Thoracic aorta (tissue), 2 donors: Measurements from ENCODE around the gene DEAF1. TPM values are rescaled to one million over a fixed set of nuclear protein-coding genes. Genes with fewer than 3 reads are reported as not detected.

ENCODE experiments used
- ATAC-seq: fragments of 150-250 bp; one replicate; pipeline ENCODE4 v1.8.0; 2017; ENCODE audit warnings: low read depth; ENCODE audit not compliant: insufficient number of reproducible peaks, low FRiP score
- DNase-seq: peaks from one replicate; pipeline ENCODE4 v3.0.0-alpha.2; 2020; ENCODE audit warnings: low spot score
- H3K27ac ChIP-seq, 2 donors: fragments of 200-600 bp; sonication (generic); 1 replicate in 1 of 2; 2 replicates in 1 of 2; pipeline ENCODE4 v1.5.1; 2016; ENCODE audit warnings: mild to moderate bottlenecking in 2 of 2, moderate library complexity in 2 of 2
- H3K27me3 ChIP-seq: fragments of 200-600 bp; sonication (generic); replicated peaks from 2 replicates; pipeline ENCODE4 v1.6.0; 2016; ENCODE audit warnings: mild to moderate bottlenecking; ENCODE audit not compliant: insufficient read depth
- H3K36me3 ChIP-seq: fragments of 200-600 bp; sonication (generic); one replicate; pipeline ENCODE4 v1.5.1; 2016
- H3K4me1 ChIP-seq, 2 donors: fragments of 200-600 bp; sonication (generic); 1 replicate in 1 of 2; 2 replicates in 1 of 2; pipeline versions ENCODE4 v1.5.1 to v1.6.0; 2016; ENCODE audit warnings: low read depth in 2 of 2, mild to moderate bottlenecking in 1 of 2; ENCODE audit not compliant: control insufficient read depth in 1 of 2
- H3K4me3 ChIP-seq: fragments of 200-600 bp; sonication (generic); 2 replicates; pipeline ENCODE4 v1.5.1; 2016; ENCODE audit warnings: mild to moderate bottlenecking
- H3K9me3 ChIP-seq: fragments of 200-600 bp; sonication (generic); 2 replicates; pipeline ENCODE4 v1.5.1; 2016
- total RNA-seq, 2 donors: library from RNA; depleted of rRNA; stranded (reverse); fragments of >200 nt; gene quantifications; one replicate each; pipeline versions ENCODE4 v1.1.0 to v1.2.3, GENCODE V29; 2016
- TF ChIP-seq, protein P1 (sequence below): fragments of 200-600 bp; sonication (generic); IDR thresholded peaks from one replicate; pipeline ENCODE4 v1.5.1; 2019; ENCODE audit warnings: antibody characterized with exemption

The DEAF1 gene
- total RNA-seq, 2 donors from 2014 or later: 22.1 to 67.0 TPM

DNA sequence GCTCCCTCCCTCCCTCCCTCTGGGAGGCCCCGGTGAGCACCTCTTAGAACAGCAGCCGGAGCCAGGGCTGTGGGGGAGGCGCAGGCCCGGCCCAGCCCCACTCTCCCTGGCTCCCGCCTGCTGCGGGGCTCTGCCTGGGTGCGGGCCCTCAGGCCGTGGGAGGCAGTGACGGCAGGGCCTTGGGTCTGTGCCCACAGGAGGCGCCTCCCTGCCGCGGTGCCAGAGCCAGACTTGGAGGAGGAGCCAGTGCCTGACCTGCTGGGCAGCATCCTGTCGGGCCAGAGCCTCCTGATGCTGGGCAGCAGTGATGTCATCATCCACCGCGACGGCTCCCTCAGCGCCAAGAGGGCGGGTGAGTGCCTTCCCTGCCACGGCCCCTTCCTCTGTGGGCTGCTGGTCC lies 88.8 kb downstream of the DEAF1 start:
- Histone ChIP-seq H3K27me3 (no peaks in the 10 kb centered on the region), H3K9me3 (no peaks in the 10 kb centered on the region), H3K27ac (no peak overlapping the region), H3K36me3 (peaks cover 90% of the 10 kb centered on the region), H3K4me1 (no peaks in the 10 kb centered on the region), H3K4me3 (no peak overlapping the region)
- DNase-seq: no peak
- TF ChIP-seq, protein P1, sequence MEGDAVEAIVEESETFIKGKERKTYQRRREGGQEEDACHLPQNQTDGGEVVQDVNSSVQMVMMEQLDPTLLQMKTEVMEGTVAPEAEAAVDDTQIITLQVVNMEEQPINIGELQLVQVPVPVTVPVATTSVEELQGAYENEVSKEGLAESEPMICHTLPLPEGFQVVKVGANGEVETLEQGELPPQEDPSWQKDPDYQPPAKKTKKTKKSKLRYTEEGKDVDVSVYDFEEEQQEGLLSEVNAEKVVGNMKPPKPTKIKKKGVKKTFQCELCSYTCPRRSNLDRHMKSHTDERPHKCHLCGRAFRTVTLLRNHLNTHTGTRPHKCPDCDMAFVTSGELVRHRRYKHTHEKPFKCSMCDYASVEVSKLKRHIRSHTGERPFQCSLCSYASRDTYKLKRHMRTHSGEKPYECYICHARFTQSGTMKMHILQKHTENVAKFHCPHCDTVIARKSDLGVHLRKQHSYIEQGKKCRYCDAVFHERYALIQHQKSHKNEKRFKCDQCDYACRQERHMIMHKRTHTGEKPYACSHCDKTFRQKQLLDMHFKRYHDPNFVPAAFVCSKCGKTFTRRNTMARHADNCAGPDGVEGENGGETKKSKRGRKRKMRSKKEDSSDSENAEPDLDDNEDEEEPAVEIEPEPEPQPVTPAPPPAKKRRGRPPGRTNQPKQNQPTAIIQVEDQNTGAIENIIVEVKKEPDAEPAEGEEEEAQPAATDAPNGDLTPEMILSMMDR: no peak
- ATAC-seq: no peak

DNA sequence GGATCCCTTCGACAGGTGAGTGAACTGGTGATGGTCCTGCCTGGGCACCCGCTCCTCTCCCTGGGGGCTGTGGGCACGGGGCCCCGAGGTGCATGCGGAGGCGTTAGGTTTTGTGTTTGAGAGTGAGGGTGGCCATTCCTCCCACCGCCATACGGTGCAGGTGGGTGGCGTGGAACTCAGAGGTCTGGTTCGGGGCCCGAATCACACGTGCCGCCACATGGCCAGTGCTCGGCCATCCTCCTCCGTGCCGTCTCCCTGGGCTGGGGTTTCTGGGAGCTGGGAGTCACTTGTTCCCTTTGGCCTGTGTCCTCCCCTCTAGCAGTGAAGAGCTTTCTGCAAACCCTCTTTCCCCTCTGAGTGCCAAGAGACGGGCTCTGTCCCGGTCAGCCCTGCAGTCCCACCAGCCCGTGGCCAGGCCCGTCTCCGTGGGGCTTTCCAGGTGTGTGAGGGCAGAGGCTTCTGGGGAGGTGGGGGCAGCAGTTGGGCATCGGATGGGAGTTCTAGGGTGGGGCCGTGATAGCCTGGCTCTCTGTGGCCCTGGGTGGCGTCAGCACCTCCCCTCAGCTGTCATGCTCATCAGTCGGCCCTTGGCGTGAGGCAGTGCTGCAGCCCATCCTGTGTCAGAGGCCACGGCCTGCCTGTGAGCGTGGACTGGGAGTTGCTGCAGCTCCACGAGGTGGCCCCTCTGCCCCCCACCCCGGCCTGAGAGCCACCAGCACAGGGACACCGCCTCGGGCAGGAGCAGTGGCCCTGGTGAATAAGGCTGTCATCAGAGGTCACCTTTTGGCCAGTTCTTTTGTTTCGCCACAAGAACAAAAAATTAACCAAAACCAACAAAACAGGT lies 89.5 kb downstream of the DEAF1 start:
- ATAC-seq: no peak
- peaks cover 84% of the 10 kb centered on the region for H3K36me3 ChIP-seq

DNA sequence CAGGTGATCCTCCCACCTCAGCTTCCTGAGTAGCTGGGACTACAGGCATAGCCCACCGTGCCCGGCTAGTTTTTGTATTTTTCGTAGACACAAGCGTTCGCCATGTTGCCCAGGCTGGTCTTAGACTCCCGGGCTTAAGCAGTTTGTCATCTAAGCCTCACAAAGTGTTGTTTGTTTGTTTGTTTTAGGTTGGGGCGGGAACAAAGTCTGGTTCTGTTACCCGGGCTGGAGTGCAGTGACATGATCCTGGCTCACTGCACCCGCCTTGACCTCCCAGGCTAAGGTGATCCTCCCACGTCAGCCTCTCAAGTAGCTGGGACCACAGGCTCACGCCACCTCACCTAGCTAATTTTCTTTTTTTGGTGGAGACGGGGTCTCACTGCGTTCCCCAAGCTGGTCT lies 91.9 kb downstream of the DEAF1 start:
- Histone ChIP-seq H3K27ac (no peak overlapping the region), H3K27me3 (no peaks in the 10 kb centered on the region), H3K4me1 (no peaks in the 10 kb centered on the region), H3K4me3 (no peak overlapping the region), H3K36me3 (peaks cover 76% of the 10 kb centered on the region), H3K9me3 (no peaks in the 10 kb centered on the region)
- ATAC-seq (no peak), DNase-seq (no peak)
- TF ChIP-seq, protein P1: no peak

More for the DNA sequence above, 89.5 kb downstream of the DEAF1 start:
- Histone ChIP-seq H3K4me3 (no peak overlapping the region), H3K9me3 (no peaks in the 10 kb centered on the region), H3K4me1 (no peaks in the 10 kb centered on the region), H3K27me3 (no peaks in the 10 kb centered on the region), H3K27ac (no peak overlapping the region)
- TF ChIP-seq, protein P1: no peak
- DNase-seq: no peak

DNA sequence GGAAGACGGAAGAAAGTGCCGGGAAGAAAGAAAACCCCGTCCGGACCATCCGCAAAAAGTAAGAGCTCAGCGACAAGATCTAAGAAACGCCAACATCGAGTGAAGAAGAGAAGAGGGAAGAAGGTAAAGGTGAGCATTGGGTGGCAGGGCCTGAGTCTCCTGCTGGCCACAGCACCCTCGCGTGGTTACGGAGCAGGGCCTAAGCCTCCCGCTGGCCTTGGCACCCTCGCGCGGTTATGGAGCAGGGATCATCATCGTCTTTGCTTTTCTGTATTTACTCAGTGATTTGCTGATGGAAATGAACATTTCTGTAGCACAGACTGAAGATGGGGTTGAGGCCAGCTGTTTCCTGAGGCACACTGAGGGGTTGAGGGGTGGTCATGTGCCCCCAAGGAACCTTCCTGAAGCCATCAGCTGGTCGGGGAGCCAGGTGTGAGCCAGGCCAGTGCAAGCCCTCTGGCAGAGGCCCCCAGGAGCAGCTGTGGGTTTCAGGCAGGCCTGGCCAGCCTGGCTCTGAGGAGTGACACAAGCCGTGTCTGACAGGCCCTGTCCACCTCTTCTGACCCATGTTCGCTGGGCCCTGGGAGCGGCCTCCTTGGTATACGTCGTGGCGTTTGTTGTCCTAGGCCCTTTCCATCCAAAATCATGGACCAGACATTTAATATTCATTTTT lies 93.3 kb downstream of the DEAF1 start:
- Histone ChIP-seq H3K27me3 (no peaks in the 10 kb centered on the region), H3K4me3 (no peak overlapping the region), H3K9me3 (no peaks in the 10 kb centered on the region), H3K4me1 (no peaks in the 10 kb centered on the region), H3K36me3 (peaks cover 74% of the 10 kb centered on the region), H3K27ac (no peak overlapping the region)
- TF ChIP-seq, protein P1: no peak
- ATAC-seq: no peak
- no peak for DNase-seq

DNA sequence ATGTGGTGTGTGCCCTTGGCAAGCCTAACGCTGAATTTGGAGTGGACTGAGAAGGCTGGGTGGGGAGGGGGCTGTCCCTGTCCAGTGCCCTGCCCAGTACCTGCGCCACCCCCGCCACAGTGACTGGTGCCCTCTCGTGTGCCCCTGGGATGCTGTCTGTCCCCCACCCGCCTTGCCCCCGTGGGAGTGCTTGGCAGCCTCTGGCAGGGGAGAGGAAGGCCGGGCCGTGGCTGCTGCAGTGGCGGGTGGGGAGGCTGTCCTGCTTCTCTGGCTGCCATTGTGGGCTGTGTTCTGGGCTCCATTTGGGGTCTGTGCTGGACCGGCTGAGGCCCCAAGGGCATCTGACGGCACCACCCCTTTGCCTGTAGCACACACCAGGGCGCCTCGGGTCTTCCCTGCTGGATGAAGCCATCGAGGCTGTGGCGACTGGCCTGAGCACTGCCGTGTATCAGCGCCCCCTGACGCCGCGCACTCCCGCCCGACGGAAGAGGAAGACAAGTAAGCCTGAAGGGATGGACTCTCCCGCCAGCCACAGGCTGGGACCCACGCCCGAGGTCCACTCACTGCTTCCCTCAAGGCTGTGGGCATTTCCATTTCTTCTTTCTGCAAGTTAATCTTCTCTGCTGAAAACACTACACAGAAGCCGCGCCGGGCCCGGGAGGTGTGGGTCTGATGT lies 96.9 kb downstream of the DEAF1 start:
- H3K4me1 ChIP-seq: no peaks in the 10 kb centered on the region
- TF ChIP-seq, protein P1: no peak
- peaks cover 70% of the 10 kb centered on the region for H3K36me3 ChIP-seq
- DNase-seq (no peak), ATAC-seq (no peak)
- H3K27me3 ChIP-seq: no peaks in the 10 kb centered on the region
- no peak overlapping the region for H3K4me3 ChIP-seq
- no peak overlapping the region for H3K27ac ChIP-seq
- H3K9me3 ChIP-seq: no peaks in the 10 kb centered on the region
